Calu3 (cell line): ENCODE measurements around the gene OR7C2. TPM values are rescaled to one million over a fixed set of nuclear protein-coding genes. Genes with fewer than 3 reads are reported as not detected.

Source experiments
- BruUV-seq: library from RNA; stranded (reverse); fragments of 400-500 nt; replicated peaks from 2 replicates; lab custom pipeline; 2021; lab: Mats Ljungman, UMichigan
- CTCF ChIA-PET: fragments of 300-600 bp; sonication (Branson Sonifier 250); formaldehyde crosslinking; loops from one replicate; lab custom pipeline; 2022; ENCODE audit warnings: antibody characterized with exemption; lab: Charles Lee
- DNase-seq: peaks from one replicate; pipeline ENCODE4 v3.0.0; 2022
- H3K27ac Mint-ChIP-seq: one replicate; pipeline ENCODE4 v1.8.0; 2022; ENCODE audit warnings: mixed read lengths; ENCODE audit not compliant: unreplicated experiment
- H3K27me3 Mint-ChIP-seq: one replicate; pipeline ENCODE4 v1.8.0; 2022; ENCODE audit warnings: mixed read lengths; ENCODE audit not compliant: unreplicated experiment
- H3K36me3 Mint-ChIP-seq: one replicate; pipeline ENCODE4 v1.8.0; 2022; ENCODE audit warnings: mild to moderate bottlenecking, moderate library complexity, mixed read lengths; ENCODE audit not compliant: insufficient read depth, unreplicated experiment
- H3K4me1 Mint-ChIP-seq: one replicate; pipeline ENCODE4 v1.8.0; 2022; ENCODE audit warnings: mild to moderate bottlenecking, low read depth, mixed read lengths; ENCODE audit not compliant: unreplicated experiment
- H3K4me3 Mint-ChIP-seq: one replicate; pipeline ENCODE4 v1.8.0; 2022; ENCODE audit warnings: mild to moderate bottlenecking, low read depth, moderate library complexity, mixed read lengths; ENCODE audit not compliant: unreplicated experiment
- H3K9me3 Mint-ChIP-seq: one replicate; pipeline ENCODE4 v1.8.0; 2022; ENCODE audit warnings: low read depth, mixed read lengths; ENCODE audit not compliant: unreplicated experiment
- CTCF ChIP-seq: fragments of 200-600 bp; IDR thresholded peaks from one replicate; pipeline ENCODE4 v1.8.0; 2022; ENCODE audit warnings: antibody characterized with exemption; ENCODE audit not compliant: unreplicated experiment
- intact Hi-C: fragments of 100-400 bp; cut with micrococcal nuclease; formaldehyde crosslinking; loops from one replicate; pipeline ENCODE4 v1.10.0; 2022; ENCODE audit not compliant: unreplicated experiment
- total RNA-seq: library from RNA; stranded (reverse); gene quantifications from 2 replicates; pipeline ENCODE4 v1.2.3, GENCODE V29; 2022

Gene OR7C2
- total RNA-seq, 1 experiment from 2014 or later: not detected

- intact Hi-C loops: no loop called here
- H3K4me1 Mint-ChIP-seq: no peaks in the 10 kb centered on the region
- no TSS peak for BruUV-seq
- H3K27ac Mint-ChIP-seq: no peak overlapping the region
- H3K27me3 Mint-ChIP-seq: peaks cover 28% of the 10 kb centered on the region
- no peaks in the 10 kb centered on the region for H3K36me3 Mint-ChIP-seq
- no peak for DNase-seq
- no peaks in the 10 kb centered on the region for H3K9me3 Mint-ChIP-seq
- H3K4me3 Mint-ChIP-seq: no peak overlapping the region
- no peak for TF ChIP-seq CTCF
- CTCF ChIA-PET: interaction anchor here (0.6 to 0.7 kb wide), 3 partner anchors 27 to 607 kb away, joined by 4 to 6 read pairs (median 4); no protein-coding TSS in a partner anchor
Measured at GRCh38 chr19:14977128-14977527, 35.8 kb downstream of the OR7C2 start.

GRCh38 chr19:14978161-14978776, 37.0 kb downstream of the OR7C2 start:
- CTCF ChIA-PET: no interaction called here
- no peak overlapping the region for H3K27ac Mint-ChIP-seq
- H3K27me3 Mint-ChIP-seq: peaks cover 20% of the 10 kb centered on the region
- no peaks in the 10 kb centered on the region for H3K9me3 Mint-ChIP-seq
- no peaks in the 10 kb centered on the region for H3K4me1 Mint-ChIP-seq
- no peak for TF ChIP-seq CTCF
- H3K4me3 Mint-ChIP-seq: no peak overlapping the region
- no peak for DNase-seq
- intact Hi-C loops: no loop called here
- no peaks in the 10 kb centered on the region for H3K36me3 Mint-ChIP-seq
- BruUV-seq: no TSS peak

- no peak within 1 kb of the TSS for H3K27ac Mint-ChIP-seq
- no peak within 1 kb of the TSS for H3K4me3 Mint-ChIP-seq
- no TSS peak for BruUV-seq
Measured at GRCh38 chr19:14979476-14980255, 38.4 kb downstream of the OR7C2 start, which contains the start of gene SLC1A6. Gene SLC1A6 (minus strand): TSS chr19:14979864. CDS start chr19:14972910, 6,954 bp downstream.

GRCh38 chr19:14985133-14985532, 43.8 kb downstream of the OR7C2 start:
- Mint-ChIP-seq H3K27ac (no peak overlapping the region), H3K27me3 (peaks cover 6% of the 10 kb centered on the region), H3K9me3 (no peaks in the 10 kb centered on the region), H3K4me1 (no peaks in the 10 kb centered on the region), H3K36me3 (no peaks in the 10 kb centered on the region), H3K4me3 (no peak overlapping the region)
- DNase-seq: no peak
- no TSS peak for BruUV-seq
- TF ChIP-seq CTCF: no peak
- CTCF ChIA-PET: no interaction called here
- intact Hi-C loops: no loop called here

More at GRCh38 chr19:14979476-14980255, 38.4 kb downstream of the OR7C2 start, which contains the start of gene SLC1A6:
- intact Hi-C loops: no loop called here
- Mint-ChIP-seq H3K27me3 (peaks cover 20% of the 10 kb centered on the region), H3K9me3 (no peaks in the 10 kb centered on the region), H3K36me3 (no peaks in the 10 kb centered on the region), H3K4me1 (no peaks in the 10 kb centered on the region)
- CTCF ChIA-PET: interaction anchor here (0.6 kb wide), 1 partner anchor 788 kb away, joined by 3 read pairs; no protein-coding TSS in a partner anchor
- no peak for DNase-seq
- no peak for TF ChIP-seq CTCF

Other genes starting within 250 kb of the OR7C2 start
- gene ADGRE2, start 162.9 kb upstream of the OR7C2 start, total RNA-seq: 0.54 TPM in 1 of 2 replicates, not detected in the other
- not detected in 2 replicates for gene OR7A5, start 106.3 kb upstream of the OR7C2 start, total RNA-seq
- gene OR7C1, start 106.3 kb upstream of the OR7C2 start, total RNA-seq: not detected in 2 replicates
- gene OR7A10, start 92.6 kb upstream of the OR7C2 start, total RNA-seq: not detected in 2 replicates
- not detected in 2 replicates for gene OR7A17, start 55.4 kb upstream of the OR7C2 start, total RNA-seq
- not detected in 2 replicates for gene SLC1A6, start 38.4 kb downstream of the OR7C2 start, total RNA-seq
- gene CASP14, start 108.0 kb downstream of the OR7C2 start, total RNA-seq: not detected in 2 replicates
- gene OR1I1, start 140.7 kb downstream of the OR7C2 start, total RNA-seq: not detected in 2 replicates
- gene SYDE1, start 165.9 kb downstream of the OR7C2 start, total RNA-seq: 2.1 and 2.6 TPM in 2 replicates